PC-3 (cell line): ENCODE measurements around the gene CTDNEP1.

Experiments
- CTCF ChIP-seq: fragments of 300-600 bp; sonication (generic); conservative IDR thresholded peaks from 2 replicates; pipeline ENCODE4 v1.5.1; 2017; ENCODE audit warnings: antibody characterized with exemption, low read depth, mild to moderate bottlenecking, low read length
- EZH2 ChIP-seq: fragments of 300-600 bp; sonication (generic); IDR thresholded peaks from one replicate; pipeline ENCODE4 v1.6.1; 2017; ENCODE audit warnings: antibody characterized with exemption, mild to moderate bottlenecking, low read length; ENCODE audit not compliant: unreplicated experiment

- TF ChIP-seq EZH2 (no peak), CTCF (no peak)
Observed at GRCh38 chr17:7204336-7204735, 47.2 kb downstream of the CTDNEP1 start.
